Measurements from ENCODE around the gene SUN3.

The SUN3 gene

GRCh38 chr7:48028938-48029337 lies at the start of gene SUN3:
SUN3 (minus strand) TSS chr7:48029107; CDS start chr7:48028938, 169 bp downstream.
- DNase-seq: no peak

DNA sequence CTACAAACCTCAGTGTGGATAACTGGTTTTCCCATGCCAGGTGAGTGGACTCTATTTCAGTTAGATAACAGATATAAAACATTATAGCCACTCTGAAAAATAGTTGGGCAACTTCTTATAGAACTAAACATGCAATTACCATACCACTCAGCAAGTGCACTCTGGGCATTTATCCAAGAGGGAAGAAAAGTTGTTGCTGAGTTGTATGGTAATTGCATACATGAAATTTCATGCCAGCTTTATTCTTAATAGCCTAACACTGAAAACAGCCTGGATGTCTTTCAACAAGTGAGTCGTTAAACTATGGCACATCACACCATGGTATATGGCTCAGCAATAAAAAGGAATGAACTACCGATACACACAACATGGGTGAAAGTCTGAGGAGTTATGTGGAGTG lies 49.6 kb upstream of the SUN3 start:
- DNase-seq: peak in 1 of 2 experiments; percentile 13

GRCh38 chr7:48077423-48077822 lies 48.5 kb upstream of the SUN3 start:
- no peak for DNase-seq

DNA sequence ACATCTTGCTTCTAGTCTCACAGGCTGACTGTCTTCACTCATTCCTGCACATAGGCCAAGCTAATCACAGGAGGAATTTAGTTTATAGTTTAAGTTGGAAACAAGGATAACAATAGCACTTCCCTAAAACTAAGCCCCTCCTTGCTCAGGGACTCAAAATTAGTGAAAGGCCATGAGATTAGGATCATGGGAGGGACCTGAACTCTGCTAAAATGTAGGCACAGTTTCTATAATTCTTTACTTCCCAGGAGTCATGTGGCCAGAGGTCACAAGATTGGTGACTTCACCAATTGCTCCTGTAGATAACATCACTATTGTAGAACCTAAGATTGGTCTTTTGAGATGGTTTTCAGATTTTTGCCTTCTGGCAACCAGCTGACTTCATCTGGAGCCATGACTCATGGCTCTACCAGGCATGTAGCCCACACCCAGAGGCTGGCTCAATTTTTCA lies 45.3 kb upstream of the SUN3 start:
- no peak for DNase-seq

GRCh38 chr7:48067475-48067874 lies 38.6 kb upstream of the SUN3 start:
- DNase-seq: no peak

- DNase-seq: no peak
Measured at GRCh38 chr7:48063985-48064384, 35.1 kb upstream of the SUN3 start.

- no peak for DNase-seq
Measured at GRCh38 chr7:48059706-48060105, 30.8 kb upstream of the SUN3 start.

DNA sequence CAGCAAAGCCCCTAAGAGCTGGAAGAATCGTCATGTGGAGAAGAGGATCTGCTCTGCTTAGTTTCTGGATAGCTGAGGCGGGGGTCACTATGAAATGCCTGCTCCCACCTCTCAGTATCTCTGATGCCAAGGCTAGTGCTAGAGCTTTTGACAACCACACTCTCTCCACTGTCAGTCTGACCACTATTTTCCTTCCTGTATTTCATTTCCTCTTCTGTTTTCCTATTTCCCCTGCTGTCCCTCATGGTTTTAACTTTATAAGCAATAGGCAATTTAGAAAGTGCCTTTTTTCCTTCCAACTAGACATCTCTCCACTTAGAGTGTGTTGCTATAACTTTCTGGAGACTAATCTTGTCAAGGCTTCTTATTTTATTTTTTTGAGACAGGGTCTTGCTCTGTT lies 30.1 kb upstream of the SUN3 start:
- DNase-seq: peak; percentile 56 to 61

DNA sequence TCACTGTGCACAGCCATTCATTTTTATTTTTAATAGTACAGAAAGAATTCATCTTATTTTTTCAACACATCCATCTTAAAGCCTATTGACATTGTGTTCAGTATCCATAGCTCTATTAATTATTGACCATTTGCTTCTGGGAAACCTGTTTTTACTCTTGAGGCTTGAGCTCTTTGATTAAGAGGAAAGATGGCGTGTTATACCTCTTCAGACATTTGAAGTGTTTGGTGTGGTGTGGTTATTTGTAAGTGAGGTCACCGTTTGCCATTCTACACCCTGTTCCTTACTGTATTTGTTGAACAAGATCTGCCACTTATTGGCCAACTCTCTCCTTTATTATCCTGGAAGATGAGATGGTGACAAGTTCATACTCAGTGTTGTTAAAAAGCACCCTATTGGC lies 24.8 kb upstream of the SUN3 start:
- DNase-seq: no peak

DNA sequence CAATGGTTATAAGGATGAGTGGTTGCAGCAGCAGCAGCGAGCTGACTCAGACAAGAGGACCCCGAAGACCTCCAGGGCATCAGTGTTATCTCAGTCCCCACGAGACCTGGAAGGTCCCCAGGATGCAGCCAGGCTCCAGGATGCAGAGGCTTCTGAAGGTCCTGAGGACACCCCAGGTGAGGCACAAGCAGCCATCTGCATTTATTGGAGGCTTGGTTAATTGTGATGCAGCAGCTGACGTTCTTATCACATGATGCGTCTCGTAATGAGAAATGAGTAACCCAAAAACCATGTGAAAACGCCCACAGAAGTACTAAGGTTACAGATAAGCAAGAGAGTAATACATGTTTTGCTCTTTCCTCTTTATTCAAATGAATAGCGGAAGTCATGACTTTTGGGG lies 23.8 kb upstream of the SUN3 start:
- no peak for DNase-seq

DNA sequence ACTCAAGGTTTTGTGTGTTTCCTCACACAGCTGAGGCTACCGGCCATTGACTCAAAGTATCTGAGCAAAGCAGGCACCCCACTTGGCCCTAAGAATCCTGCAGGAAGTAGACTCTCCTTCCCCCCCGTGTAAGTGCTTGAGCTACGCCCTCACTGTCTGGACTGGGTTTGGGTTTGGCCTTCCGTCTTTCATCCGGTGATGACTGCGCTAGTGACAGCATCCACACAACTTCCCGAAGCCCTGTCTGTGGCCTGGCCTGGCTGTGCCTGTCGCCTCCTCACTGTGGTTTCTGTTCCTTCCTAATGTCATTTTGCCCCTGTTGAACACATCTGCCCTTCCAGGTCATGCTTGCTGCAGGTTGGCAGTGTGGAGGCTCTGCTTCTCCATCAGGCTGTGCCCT lies 20.9 kb upstream of the SUN3 start:
- no peak for DNase-seq

DNA sequence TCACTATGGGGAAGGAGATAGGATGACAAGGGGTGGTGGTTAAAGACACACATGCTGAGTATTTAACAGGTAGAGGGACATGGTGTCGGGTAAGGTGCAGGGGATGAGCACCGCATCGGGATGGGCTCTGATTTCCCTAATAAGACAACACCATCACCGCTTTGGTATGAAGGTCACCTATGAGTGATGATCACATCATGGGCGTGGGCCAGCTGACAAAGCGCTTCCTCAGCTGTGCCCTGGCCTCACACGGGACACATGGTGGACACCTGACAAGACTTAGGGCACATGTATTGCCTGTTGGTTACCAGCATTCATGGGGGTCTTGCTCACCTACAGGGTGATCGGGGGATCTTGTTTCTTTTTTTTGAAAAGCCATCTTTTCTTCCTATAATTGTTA lies 19.2 kb upstream of the SUN3 start:
- no peak for DNase-seq

DNA sequence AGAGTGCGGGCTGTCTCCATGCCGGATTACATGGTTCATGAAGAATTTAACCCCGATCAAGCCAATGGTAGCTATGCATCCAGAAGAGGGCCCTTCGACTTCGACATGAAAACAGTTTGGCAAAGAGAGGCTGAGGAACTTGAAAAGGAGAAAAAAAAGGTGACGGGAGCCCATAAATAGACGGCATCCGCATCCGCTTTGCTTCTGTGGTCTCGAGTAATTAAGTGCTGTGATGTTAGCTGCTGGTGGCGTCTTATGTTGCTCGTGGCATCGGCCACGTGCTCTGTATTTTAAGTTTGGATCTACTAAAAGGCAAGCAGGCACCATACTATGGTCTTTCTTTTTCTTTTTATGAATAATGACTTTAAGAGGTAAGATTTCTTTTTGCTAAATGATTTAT lies 17.6 kb upstream of the SUN3 start:
- no peak for DNase-seq

DNA sequence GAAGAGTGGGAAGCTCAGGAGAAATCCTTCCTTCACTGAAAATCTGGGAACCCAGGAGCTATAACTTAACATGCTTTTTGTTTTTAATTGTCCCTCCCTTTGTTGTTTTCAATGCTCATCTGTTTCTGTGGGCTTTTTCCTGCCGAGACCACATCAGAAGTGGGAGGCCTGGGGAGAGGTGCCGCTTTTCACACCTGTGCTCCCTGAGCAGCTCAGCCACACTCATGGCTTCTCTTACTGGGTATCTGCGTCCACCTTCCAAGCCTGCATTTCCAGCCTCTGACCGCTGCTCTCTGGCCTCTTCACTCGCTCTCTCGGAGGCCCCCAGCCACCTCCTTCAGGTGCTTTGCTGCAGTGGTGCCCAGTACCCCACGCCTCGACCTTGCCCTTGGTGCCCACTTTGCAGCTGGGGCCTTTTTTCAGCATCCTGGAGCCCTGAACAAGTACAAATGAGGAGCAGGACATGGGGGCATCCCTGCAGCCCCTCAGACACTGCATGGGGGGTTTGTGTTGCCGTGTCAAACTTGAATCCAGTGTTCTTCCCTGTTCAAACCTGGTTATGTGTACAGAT lies 16.4 kb upstream of the SUN3 start:
- no peak for DNase-seq

DNA sequence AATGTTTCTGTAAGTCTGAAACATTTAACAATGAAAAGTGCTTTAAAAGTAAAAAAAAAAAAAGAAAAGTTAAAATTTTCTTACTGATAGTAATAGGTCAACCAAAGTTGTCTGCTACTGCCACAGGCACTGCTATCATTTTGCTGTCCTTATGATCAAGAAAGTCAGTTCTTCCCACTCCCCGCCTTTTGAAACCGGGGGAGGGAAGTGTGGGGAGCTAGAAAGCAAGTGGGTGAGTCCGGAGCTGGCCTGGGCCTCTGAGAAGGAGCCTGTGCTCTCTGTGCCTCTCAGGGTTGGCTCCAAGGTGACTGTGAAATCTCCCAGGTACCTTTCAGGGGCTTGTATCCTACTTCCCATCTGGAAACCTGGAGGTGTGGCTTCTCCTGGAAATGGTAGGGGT lies 13.7 kb upstream of the SUN3 start:
- no peak for DNase-seq

DNA sequence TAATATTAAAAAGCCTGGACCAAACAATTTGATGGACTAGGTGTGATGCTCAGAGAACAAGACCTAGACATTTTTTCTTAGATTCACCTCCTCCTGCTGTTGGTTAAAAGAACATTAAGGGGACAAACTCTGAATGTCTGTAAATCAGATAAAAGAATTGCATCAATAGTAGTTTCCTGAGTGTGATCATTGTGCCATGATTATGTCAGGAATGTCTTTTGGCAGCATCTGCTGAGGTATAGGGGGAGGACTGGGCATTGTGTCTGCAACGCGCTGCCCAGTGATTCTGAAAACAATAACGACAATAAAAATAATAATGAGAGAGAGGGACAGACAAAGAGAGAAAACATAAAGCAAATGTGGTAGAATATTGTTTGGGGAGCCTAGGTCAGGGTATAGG lies 13.3 kb upstream of the SUN3 start:
- DNase-seq: no peak

GRCh38 chr7:48041653-48041970 lies 12.7 kb upstream of the SUN3 start:
- DNase-seq: no peak

- DNase-seq: no peak
Measured at GRCh38 chr7:48040944-48041652, 12.2 kb upstream of the SUN3 start.

DNA sequence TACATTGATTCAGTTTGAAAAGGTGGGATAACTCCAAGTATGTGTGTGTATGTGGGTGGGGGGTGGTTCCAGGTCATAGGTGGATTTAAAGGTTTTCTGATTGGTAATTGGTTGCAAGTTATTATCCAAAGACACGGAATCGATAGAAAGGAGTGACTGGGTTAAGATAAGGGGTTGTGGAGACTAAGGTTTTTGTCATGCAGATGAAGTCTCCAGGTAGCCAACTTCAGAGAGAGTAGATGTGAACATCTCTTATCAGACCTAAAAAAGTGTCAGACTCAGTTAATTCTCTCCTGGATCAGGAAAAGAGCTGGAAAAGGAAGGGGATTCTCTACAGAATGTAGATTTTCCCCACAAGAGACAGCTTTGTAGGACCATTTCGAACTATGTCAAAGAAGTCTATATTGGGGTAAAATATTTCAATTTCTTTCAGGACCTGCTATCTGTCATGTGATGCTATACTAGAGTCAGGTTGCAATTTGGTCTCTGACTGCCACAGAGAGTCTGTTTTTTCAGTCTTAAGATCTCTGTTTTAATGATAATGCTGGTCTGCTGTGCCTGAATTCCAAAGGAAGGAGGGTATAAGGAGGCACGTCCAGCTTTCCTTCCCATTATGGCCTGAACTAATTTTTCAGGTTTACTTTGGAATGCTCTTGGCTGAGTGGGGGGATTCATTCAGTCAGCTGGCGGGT lies 10.1 kb upstream of the SUN3 start:
- DNase-seq: no peak

DNA sequence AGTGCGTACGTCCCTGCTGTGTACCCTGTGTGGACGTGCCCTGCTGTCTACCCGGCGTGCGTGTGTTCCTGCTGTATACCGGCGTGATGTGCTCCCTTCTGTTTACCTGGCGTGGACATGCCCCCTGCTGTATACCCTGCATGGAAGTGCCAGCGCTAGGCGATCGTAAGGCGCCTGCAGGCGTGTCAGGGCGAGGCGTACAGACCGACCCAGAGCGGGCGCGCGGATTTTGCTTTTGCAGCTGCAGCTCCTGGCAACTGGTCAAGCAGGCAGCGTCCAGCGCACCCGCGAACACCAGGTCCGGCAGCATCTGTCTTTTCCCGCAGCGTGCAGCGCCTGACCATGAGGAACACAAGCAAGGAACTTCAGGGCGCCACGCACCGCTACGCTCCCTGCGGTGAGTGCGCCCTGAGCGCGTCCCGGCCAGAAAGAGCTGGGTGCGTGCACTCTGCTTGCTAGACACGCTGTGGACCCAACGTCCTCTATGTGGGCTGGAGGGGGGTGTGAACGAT lies 7.1 kb upstream of the SUN3 start:
- no peak for DNase-seq

DNA sequence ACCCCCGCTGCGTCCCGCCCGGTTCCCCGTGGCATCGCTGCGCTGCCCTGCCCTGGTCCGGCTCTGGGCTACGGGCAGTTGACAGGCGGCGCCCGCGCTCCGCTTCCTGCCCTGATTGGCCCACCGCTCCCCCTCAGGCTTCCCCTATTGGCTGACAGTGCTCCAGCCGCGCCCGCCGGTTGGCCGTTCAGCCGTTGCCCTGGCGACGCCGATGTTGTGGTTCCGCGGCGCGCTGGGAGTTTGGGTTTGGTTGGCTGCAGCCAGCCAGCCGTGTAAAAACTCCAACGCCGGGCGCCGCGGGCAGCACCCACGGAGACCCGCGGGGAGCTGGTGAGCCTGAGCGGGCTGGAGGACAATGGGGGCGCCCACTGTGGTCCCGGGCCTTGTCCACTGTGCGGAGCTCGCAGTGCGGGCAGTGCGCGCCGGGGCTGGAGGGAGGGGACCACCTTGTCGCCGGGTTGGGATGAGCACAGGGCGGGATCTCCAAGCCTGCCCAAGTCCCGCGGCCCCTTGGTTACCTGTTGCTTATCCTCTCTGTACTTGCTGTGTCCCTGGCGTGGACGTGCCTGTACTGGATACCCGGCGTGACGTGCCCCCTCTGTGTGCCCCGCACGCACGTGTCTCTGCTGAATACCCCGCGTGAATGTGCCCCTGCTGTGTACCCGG lies 6.5 kb upstream of the SUN3 start, which contains the start of gene C7orf57:
Gene C7orf57 (plus strand): TSS at position 243 of the 666 bp plus-strand sequence. CDS start 766 bp downstream, outside the sequence.
- no peak for DNase-seq

DNA sequence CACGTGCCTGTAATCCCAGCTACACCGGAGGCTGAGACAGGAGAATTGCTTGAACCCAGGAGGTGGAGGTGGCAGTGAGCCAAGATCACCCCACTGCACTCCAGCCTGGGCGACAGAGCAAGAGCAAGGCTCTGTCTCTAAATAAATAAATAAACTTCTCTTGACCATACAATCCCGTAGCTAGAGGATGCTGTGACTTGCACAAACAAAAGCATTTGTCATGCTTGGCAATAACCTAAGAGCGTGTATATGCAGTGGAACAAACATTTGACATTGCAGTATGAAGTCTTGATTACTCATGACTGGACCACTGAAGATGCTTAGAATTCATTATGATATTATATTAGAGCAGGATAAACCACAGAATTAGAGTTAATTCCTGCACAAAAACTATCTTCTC lies 5.0 kb upstream of the SUN3 start:
- no peak for DNase-seq

GRCh38 chr7:48031111-48031510 lies 2.2 kb upstream of the SUN3 start:
- no peak for DNase-seq

DNA sequence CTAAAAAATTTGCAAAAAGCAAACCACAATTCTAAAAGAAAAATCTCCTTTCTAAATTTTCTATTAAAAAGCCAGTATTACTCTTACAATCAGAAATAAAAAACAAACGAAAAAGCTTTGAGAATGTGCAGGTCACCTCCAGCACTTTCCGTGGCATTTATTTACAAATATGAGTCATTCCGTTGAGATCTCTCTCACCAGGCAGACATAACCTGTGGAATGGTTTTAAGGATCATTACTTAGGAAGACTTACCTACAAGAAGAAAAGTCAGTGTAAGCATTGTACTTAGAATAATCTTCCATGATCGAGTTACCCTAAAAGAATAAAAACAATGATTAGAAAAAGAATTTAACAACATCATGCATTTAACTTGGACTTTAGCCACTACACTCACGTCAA lies 3.3 kb downstream of the SUN3 start:
- DNase-seq: no peak

All from AML-193 (cell line).